ENCODE data around the gene CKLF.

CKLF gene

DNA sequence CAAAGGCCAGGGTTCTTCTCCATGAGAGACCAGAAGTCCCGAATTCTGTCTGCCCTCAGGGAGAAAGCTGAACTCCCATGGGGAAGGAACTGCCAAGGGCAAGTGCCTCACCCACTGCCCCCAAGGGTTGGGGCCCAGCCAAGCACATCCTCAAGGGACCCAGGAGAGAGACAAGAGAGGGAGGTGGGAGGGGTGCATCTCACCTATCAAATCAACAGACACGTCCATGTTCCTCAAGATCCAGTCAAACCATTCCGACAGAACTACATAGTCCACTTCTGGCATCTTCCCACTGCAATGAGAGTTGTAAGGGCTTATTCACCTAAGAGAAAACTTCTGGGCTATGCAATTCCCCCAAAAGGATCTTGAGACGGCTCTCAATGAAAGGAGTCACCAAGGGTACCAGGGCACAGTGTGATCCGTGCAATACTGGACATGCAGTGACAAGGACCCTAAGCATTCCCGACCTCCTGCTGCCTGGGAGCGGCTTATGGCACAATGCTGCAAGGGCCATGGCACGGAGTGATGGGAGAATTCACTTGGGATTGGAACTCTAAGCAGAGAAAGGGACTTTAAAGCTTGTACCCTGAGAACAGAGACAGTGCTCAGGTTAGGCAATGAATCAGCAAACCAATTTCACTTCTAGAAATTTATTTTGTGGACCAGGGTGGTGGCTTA lies 34.7 kb upstream of the CKLF start:
- no peak for DNase-seq (ENCODE audit: low read depth)

DNA sequence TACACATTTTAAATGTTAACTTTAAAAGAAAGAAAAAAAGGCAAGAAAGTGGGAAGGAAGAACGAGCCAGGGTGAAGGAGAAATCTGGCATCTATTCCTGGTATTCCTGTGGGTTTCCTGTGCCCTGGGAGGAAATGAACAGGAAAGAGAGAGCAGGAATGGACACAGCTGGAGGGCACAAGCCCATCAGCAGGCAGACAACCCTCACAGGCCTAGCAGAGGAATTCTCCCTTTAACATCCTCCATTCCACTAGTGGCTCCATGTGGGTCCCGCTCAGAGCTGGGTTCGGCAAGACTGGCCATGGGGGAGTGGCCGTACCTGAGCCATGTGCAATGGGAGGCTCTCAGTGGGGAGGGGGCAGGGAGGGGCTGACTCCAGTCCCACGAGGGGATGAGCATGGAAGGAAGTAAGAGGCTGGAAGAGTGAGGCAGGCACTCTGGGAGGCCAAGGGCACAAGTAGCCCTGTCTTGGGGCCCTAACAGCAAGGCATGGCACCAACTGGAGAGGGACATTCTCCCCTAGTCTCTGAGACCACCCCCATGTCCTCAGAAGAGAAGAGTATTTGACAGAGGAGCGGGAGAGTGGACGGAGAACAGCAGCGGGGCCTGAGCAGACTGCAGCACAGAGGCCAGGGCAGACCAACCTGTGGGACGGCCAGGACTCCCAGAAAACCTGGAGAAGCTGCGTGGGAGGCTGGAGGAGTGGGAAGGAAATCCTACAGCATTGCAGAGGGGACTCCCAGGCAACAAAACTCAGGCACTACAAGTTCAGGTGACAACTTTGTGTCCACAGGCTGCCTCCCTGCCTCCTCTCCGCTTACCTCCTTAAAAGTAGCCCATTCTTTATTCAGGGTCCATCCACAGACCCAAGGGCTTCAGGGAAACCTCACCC lies 32.6 kb upstream of the CKLF start:
- DNase-seq (ENCODE audit: low read depth): no peak

DNA sequence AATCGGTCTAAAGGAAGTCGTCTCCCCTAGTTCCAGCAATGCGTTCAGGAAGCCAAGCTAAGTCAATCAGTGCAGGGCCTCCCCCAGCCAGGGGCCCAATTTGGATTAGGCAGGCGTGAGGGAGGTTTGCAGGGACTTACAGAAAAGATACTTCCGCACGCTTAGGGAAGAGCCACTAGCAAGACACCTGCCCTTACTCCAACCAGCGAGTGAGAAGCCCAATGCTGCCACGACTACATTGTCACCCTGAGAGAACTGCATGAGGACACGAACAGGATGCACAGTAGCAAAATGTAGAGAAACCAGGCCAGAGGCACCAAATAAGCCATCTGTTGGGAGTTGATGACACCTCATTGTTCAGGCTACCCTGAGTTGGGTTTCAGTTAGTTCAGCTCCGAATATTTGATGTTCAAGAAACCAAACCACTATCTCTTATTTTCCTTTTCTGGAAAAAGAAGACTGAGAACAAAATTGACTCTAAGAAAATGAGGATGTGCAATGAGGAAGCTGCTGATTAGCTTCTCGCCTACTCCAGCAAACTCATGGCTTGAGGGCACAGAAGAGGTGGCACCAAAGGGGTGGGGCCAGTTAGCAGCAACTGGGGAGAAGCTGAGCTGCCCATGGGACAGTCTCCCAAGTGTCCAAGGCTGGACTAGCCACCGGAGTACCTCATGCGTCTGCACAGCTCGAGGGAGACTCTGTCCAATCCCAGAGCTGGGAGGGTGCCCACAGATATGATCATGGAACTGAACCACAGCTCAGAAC lies 31.8 kb upstream of the CKLF start:
- DNase-seq (ENCODE audit: low read depth): no peak

DNA sequence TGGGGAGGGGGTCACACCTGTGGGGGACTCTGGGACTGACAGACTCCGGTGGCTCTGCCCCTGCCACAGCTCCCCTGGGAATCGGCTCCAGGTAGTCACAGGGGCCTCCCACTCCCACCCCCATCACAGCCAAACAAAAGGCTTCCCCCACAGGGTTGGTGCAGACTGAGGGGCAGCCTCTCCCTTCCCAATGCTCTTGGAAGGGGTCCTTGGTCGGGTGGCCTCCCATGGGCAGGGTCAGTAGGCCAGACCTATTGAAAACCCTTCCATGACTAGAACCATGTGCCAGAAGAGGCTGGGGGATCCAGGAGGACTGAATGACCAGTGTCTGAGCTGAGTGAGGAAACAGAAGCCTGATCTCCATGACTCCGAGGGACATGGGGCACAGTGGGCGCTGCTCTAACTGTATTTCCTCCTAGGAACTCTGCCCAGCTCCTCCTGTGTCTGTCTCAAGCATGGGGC lies 31.1 kb upstream of the CKLF start:
- no peak for DNase-seq (ENCODE audit: low read depth)

DNA sequence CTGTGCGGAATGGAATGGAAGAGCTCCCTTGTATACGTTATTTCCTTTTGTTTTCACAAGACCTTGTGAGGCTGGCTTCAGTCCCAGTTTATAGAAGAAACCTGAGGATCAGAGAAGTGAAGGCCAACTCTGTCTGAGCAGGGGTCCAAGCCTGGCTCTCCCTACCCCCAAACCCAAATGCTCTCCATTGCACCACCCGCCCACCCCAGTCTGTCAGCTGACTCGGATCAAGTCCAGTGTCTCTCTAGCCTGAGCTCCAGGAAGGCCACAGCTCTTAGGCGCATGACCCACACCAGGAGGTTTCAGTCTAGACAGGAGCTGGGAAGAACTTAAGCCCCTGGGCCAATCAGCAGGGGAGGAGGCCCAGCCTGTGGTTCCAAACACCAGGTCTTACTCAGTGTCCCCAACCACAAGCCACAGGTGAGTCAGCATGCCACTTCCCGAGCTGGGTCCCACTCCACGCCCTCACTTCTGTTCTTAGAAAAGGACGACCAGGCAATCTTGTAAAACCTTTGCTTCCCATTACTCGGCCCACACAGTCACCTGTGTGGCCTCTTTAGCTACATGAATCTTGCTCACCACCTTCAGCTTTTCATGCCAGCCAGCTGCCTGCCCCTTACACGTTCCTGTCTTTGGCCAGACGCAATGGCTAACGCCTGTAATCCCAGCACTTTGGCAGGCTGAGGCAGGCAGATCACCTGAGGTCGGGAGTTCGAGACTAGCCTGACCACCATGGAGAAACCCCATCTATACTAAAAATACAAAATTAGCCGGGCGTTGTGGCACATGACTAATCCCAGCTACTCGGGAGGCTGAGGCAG lies 30.2 kb upstream of the CKLF start:
- no peak for DNase-seq (ENCODE audit: low read depth)

DNA sequence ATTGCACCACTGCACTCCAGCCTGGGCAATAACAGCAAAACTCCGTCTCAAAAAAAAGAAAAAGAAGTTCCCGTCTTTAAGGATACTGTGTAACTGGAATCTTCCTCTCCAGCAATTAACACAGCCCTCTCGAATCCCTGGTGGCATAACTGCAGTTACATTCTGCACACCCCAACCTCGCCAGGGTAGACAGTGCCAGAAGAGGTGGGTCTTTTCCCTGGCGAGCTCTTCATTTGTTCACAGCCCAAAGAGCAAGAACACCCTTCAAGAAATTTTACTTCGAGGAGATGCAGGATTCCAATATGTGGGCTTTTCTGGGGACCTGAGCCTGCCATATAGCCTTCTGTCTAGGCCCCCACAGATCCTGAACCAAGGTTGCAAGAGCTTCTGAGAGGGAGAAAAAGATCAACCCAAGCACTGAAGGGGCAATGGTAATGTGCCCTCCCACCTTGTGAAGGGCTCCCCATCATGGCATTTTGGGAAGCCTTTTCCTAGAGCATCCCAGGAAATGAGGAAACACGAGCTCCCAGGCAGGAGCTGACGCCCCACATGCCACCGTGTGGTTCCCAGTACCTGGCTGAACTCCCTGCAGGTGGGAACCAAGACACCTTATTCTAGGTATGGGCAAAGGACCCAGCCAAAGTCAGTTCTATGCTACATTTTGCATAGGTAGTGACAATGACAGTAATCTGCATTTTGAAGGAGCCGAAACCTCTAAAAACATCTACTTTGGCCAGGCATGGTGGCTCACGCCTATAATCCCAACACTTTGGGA lies 29.4 kb upstream of the CKLF start:
- DNase-seq (ENCODE audit: low read depth): no peak

DNA sequence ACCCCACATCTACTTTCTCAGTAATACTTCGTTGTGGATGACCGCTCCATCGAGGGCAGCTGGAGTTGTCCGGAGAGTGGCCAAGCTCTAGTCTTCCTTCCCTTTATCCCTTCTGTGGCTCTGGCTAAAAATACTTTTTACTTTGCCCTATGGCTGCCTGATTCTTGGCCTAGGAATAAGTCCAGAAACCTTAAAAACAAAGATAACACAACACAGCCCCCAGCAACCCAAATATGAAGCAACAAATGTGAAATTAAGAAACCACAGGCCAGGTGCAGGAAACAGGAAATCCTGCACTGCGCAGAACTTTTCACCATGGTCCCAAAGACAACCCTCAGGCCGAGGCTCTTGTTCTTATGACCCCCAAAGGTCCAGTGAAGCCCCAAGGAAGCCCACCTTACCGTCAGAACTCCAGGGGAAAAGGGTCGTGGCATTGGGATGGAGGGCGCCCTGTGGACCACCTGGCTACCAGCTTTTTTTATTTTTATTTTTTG lies 28.5 kb upstream of the CKLF start:
- DNase-seq (ENCODE audit: low read depth): no peak

DNA sequence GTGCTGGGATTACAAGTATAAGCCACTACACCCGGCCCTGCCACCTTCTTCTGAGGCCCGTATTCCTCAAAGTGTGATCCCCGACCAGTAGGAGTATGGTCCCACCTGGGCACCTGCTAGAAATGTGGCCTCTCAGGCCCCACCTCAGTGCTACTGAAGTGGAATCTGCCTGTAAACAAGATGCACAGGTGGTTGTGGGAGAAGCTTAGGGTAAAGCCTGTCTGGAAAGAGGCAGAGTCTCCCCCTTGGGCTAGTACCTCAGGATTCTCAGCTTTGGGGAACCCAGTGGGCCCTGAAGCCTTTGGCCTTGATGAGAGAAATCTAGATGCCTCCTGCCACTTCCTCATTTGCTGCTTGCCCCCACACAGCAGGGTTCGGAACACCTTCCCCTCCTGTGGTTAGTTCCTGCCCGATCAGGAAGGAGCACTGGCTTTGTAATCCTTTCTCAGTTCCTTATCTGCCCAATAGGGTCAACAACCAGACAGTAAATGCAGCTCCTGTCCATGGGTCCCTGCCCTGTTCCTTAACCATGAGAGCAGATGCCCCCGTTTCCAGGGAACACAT lies 27.7 kb upstream of the CKLF start:
- DNase-seq (ENCODE audit: low read depth): no peak

DNA sequence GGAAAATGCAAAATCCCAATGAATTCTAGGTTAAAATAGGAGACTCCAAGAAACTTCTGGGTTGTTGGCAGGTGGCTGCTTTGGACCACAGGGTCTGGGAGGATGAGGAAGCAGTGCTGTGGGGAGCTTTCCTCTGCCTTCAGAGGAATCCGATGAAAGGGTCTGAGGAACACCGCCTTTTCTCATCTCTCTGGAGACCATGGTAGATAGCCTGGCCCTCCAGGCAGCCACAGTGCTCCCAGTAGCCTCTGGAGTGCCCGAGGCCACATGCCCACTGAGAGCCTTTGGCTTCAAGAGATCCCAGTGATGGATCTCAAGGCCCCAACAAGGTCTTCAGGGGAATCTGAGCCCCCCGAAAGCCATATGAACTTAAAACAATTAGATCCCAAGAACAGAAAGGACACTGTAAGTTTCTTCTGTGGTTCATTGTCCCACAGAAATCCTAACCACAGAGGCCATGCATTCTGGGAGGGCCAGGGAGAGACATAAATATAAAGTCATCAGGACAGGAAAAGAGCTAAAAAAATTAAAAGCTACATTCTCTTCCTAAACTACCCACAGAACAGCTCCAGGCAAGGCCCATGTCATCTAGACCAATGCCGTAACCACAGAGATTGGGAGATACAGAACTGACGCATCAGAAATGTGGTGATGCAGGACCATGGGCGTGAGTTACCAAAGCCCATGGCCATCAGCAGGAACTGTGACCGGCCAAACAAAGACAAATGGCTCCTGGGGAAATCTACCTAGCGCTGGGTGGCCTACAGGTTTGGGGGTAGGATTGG lies 26.8 kb upstream of the CKLF start:
- DNase-seq (ENCODE audit: low read depth): no peak

DNA sequence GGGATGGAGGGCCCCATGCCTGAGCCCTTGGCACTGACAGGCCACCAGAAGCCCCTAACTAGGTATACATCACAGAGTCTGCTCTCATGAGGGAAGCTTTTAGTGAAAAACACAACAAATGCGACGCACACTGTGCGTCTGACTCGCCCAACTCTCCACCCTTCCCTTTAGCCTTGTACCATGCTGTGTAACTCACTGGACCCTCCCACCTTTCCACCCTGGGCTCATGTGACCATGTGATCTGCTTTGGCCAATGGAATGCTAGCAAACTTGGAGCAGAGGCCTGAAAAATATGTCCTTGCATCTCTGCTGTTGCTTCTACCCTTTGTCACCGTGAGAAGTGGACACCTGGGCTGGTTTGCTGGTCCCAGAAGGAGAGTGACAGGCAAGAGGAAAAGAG lies 24.1 kb upstream of the CKLF start:
- DNase-seq (ENCODE audit: low read depth): no peak

DNA sequence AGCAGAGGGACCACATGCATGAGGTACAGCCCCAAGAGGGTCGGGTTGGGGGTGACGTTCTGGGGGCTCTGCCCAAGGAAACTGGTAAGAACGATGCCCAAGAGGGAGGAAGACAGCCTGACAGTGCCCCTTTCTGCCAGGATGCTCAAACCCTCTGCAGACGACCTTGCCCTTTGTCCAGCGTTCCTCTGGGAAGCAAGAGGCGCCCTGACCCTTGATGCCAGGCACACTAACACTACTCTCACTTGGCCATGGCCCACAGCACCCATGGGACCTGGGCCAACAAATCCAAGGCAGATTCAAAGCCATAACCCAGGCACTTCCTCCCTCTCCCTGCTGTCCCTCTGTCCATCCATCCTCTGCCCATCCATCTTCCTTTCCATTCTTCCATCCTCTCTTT lies 22.9 kb upstream of the CKLF start:
- no peak for DNase-seq (ENCODE audit: low read depth)

DNA sequence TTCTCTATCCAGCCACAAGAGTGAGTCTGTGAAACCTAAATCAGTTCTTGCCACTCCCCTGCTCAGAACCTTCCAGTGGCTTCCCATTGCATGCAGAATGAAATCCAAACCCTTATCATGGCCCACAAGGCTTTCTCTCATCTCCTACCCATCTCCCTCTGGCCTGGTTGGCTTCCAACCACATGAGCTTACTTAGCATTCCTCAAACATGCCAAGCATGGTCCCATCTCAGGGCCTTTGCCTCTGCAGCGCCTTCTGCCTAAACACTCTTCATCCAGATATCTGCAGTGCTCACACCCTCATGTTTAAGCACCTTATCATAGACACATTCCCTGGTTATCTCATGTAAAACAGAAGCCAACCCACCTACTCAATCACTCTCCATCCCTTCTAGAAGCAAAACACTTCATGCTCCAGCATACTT lies 18.0 kb upstream of the CKLF start:
- DNase-seq (ENCODE audit: low read depth): no peak

DNA sequence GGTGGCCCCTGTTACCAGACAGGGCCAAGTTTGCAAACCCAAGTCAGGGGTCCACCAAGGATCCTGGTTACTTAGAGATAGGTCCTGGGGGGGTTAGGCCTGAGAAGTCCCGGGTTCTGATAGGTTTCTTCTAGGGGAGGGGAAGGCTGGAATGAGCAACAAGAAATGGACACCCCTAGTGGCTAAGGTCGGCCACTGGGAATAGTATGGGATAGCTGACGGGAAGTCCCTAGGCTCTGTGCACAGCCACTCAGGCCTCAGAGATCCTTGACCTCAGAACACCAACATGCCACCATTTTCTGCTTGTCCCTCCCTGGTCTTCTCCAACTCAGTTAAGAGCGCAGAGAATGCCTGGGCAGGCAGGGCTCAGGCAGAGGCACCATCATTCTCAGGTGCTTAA lies 15.9 kb upstream of the CKLF start:
- DNase-seq (ENCODE audit: low read depth): no peak

DNA sequence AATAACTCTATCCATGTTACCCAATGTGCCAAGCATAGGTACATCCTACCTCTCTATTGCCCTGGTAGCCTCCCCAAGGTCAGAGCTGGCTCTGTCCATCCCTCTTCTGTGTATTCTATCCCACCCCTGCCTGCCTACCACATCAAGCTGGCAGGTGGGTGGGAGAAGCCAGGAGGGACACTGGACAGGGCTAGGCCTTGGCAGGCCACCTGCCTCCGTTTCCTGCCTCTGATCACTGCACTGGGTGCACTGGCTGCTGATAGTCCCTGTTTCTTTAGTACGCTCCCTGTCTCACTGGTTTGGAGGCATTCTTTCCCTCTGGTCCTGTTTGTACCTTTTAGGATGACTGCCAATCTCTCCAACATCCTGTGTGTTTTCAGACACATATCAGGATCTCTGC lies 15.1 kb upstream of the CKLF start:
- DNase-seq (ENCODE audit: low read depth): no peak

DNA sequence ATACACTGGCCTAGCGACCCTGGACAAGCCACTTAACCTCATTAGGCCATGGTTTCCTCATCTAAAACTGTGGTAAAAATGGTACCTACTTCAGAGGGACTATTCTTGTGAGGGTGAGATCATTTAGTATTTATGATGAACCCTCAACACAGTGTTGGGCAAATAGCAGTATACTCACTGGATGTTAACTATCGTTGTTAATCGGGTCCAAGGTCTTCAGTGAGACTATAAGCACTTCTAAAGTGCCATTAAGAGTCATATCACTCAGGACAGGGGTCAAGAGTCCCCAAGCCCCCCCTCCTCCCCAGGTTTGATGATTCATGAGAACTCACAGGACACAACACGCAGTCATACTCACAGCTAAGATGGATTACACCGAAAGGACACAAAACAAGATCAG lies 13.5 kb upstream of the CKLF start:
- no peak for DNase-seq (ENCODE audit: low read depth)

DNA sequence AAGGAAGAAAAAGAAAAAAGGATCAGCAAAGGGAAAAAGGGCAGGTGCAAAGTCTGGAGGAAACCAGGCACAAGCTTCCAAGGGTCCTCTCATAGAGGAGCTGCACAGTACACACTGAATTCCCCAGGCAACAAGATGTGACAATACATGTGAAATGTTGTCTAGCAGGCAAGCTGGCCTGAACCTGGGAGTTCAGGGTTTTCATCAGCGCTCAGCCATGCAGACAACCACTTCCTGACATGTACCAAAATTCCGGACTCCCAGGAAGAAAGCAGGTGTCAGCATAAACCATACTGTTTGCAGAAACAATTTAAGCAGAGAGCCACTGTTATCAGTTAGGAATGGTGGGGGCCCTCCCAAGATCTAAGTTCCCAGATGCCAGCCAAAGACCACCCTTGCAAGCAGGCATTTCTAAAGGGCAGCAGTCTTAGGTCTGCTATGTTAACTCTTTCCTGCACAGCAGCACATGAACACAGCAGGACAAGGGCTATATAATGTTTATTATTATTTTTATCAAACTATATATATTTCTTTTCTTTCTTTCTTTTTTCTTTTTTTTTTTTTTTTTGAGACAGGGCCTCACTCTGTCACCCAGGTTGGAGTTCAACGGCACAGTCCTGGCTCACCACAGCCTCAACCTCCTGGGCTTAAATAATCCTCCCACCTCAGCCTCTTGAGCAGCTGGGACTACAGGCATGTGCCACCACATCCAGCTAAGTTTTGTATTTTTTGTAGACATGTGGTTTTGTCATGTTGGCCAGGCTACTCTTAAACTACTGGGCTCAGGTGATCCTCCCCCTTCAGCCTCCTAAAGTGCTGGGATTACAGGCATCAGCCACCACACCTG lies 12.5 kb upstream of the CKLF start:
- DNase-seq (ENCODE audit: low read depth): no peak

DNA sequence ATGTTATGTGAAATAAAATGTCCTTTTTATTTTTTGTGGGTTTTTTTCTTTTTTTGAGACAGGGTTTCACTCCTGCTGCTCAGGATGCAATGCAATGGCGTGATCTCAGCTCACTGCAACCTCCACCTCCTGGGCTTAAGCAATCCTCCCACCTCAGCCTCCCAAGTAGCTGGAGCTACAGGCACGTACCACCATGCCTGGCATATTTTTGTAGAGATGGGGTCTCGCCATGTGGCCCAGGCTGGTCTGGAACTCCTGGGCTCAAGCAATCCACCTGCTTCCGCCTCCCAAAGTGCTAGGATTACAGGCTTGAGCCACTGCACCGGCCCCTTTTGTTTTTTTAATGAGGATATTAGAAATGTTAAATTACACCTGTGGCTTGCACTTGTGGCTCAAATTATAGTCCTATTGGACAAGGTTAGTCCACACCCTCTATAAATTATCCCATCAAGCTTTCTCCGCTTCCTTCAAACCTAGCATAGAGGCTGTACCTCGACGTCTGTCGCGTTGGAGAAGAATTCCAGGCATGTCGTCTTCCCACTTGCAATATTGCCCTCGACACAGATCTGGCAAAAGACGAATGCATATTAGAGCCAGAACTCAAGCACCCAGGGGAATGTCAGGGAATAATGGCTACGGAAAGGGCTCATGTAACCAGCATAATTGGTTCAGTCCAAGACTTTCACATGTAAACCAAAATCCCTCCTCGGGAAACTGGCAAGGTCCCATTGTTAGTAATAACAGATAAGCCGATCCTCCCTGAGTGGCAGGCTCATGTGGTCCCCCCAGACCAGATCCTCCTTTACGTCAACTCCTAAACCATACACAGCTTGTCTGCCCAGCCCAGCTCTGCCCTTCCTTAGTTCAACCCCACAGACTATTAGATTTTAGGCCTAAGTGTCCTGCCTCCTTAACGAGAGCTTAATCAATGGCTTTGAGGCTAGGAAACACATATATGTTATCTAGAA lies 10.7 kb upstream of the CKLF start:
- DNase-seq (ENCODE audit: low read depth): no peak

DNA sequence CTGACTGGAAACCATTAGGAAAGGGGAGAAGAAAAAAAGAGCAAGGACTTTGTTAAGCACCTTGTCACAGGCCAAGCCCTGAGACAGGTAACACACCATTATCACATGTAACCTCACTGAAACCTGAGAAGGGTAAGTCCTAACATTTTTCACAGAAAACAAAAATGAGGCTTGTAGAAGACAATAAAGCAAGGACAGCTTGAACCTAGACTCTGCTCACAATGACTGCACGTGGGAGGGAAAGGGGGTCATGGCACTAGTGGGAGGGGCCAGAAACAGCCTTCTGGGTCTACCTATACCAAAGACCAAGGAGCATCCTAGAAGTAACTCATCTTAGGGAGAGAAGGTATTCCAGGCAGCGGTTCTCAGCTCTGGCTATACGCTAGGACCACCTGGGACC lies 10.0 kb upstream of the CKLF start:
- DNase-seq (ENCODE audit: low read depth): no peak

Data from GM04504 (cell line).